ENCODE data around the gene SRGAP1.
"Not testable (repeated sequence)": the region's sequence is repeated elsewhere in the genome, so short reads cannot be mapped to it uniquely, and the experiment has no call there.

Gene SRGAP1

GRCh38 chr12:64007853-64008252 is 163.4 kb downstream of the SRGAP1 start:
- no peak for DNase-seq (ENCODE audit: low spot score)

- DNase-seq (ENCODE audit: low spot score): no peak
These were observed 164.1 kb downstream of the SRGAP1 start for GRCh38 chr12:64008596-64008995.

- no peak for DNase-seq (ENCODE audit: low spot score)
These were observed 165.0 kb downstream of the SRGAP1 start for GRCh38 chr12:64009321-64010068.

- no peak for DNase-seq (ENCODE audit: low spot score)
These were observed 165.7 kb downstream of the SRGAP1 start for GRCh38 chr12:64010069-64010686.

GRCh38 chr12:64016521-64016920 is 172.0 kb downstream of the SRGAP1 start:
- DNase-seq (ENCODE audit: low spot score): no peak

GRCh38 chr12:64018116-64018515 is 173.6 kb downstream of the SRGAP1 start:
- DNase-seq (ENCODE audit: low spot score): not testable (repeated sequence)

GRCh38 chr12:64018524-64018923 is 174.0 kb downstream of the SRGAP1 start:
- DNase-seq (ENCODE audit: low spot score): no peak

GRCh38 chr12:64019101-64019500 is 174.6 kb downstream of the SRGAP1 start:
- no peak for DNase-seq (ENCODE audit: low spot score)

- no peak for DNase-seq (ENCODE audit: low spot score)
These were observed 175.2 kb downstream of the SRGAP1 start for GRCh38 chr12:64019654-64020053.

GRCh38 chr12:64025174-64025958 is 180.9 kb downstream of the SRGAP1 start:
- no peak for DNase-seq (ENCODE audit: low spot score)

- no peak for DNase-seq (ENCODE audit: low spot score)
These were observed 182.8 kb downstream of the SRGAP1 start for GRCh38 chr12:64027311-64027710.

GRCh38 chr12:64028541-64028940 is 184.0 kb downstream of the SRGAP1 start:
- DNase-seq (ENCODE audit: low spot score): no peak

- DNase-seq (ENCODE audit: low spot score): no peak
These were observed 184.7 kb downstream of the SRGAP1 start for GRCh38 chr12:64029013-64029857.

- no peak for DNase-seq (ENCODE audit: low spot score)
These were observed 185.7 kb downstream of the SRGAP1 start for GRCh38 chr12:64030155-64030554.

GRCh38 chr12:64034056-64034455 is 189.6 kb downstream of the SRGAP1 start:
- DNase-seq (ENCODE audit: low spot score): not testable (repeated sequence)

GRCh38 chr12:64034901-64035576 is 190.5 kb downstream of the SRGAP1 start:
- DNase-seq (ENCODE audit: low spot score): no peak

GRCh38 chr12:64036414-64036813 is 191.9 kb downstream of the SRGAP1 start:
- peak; percentile 9 for DNase-seq (ENCODE audit: low spot score)

- DNase-seq (ENCODE audit: low spot score): no peak
These were observed 194.9 kb downstream of the SRGAP1 start for GRCh38 chr12:64039281-64039871.

- no peak for DNase-seq (ENCODE audit: low spot score)
These were observed 198.4 kb downstream of the SRGAP1 start for GRCh38 chr12:64042911-64043310.

GRCh38 chr12:64044191-64044590 is 199.7 kb downstream of the SRGAP1 start:
- no peak for DNase-seq (ENCODE audit: low spot score)

- DNase-seq (ENCODE audit: low spot score): no peak
These were observed 206.6 kb downstream of the SRGAP1 start for GRCh38 chr12:64051057-64051456.

Data from SW480 (cell line).